NCI-H226 (cell line): Measurements from ENCODE around the gene SULT1E1.

ENCODE experiments used
- DNase-seq: peaks from one replicate; pipeline ENCODE4 v3.0.0-alpha.2; 2015

SULT1E1 gene

GRCh38 chr4:69860052-69860451 lies at the start of gene SULT1E1:
SULT1E1 (minus strand) TSS chr4:69860145; CDS start chr4:69857644, 2,501 bp downstream.
- DNase-seq: peak; percentile 68

- DNase-seq: no peak
These were observed 49.2 kb upstream of the SULT1E1 start for GRCh38 chr4:69909195-69909594.

- peak; percentile 32 for DNase-seq
These were observed 47.2 kb upstream of the SULT1E1 start for GRCh38 chr4:69907151-69907550.

GRCh38 chr4:69896530-69897116 lies 36.7 kb upstream of the SULT1E1 start:
- no peak for DNase-seq

GRCh38 chr4:69894721-69895120 lies 34.8 kb upstream of the SULT1E1 start:
- no peak for DNase-seq

- DNase-seq: no peak
These were observed 34.2 kb upstream of the SULT1E1 start for GRCh38 chr4:69894186-69894585.

GRCh38 chr4:69888336-69888735 lies 28.4 kb upstream of the SULT1E1 start:
- DNase-seq: peak; percentile 34

- DNase-seq: no peak
These were observed 22.2 kb upstream of the SULT1E1 start for GRCh38 chr4:69882150-69882549.

- DNase-seq: no peak
These were observed 21.3 kb upstream of the SULT1E1 start for GRCh38 chr4:69881173-69881773.

- DNase-seq: peak; percentile 56
These were observed 18.3 kb upstream of the SULT1E1 start for GRCh38 chr4:69878250-69878649.

- DNase-seq: no peak
These were observed 17.5 kb upstream of the SULT1E1 start for GRCh38 chr4:69877453-69877852.

- no peak for DNase-seq
These were observed 16.1 kb upstream of the SULT1E1 start for GRCh38 chr4:69876071-69876470.

GRCh38 chr4:69875576-69875975 lies 15.6 kb upstream of the SULT1E1 start:
- no peak for DNase-seq

- DNase-seq: no peak
These were observed 14.6 kb upstream of the SULT1E1 start for GRCh38 chr4:69874507-69874906.

- DNase-seq: no peak
These were observed 1.8 kb upstream of the SULT1E1 start for GRCh38 chr4:69861756-69862155.

- no peak for DNase-seq
These were observed 765 bp upstream of the SULT1E1 start for GRCh38 chr4:69860521-69861298.

GRCh38 chr4:69859140-69859685 lies 732 bp downstream of the SULT1E1 start:
- no peak for DNase-seq

GRCh38 chr4:69858690-69859089 lies 1.3 kb downstream of the SULT1E1 start:
- peak; percentile 14 for DNase-seq

GRCh38 chr4:69855822-69856221 lies 4.1 kb downstream of the SULT1E1 start:
- no peak for DNase-seq

- no peak for DNase-seq
These were observed 10.0 kb downstream of the SULT1E1 start for GRCh38 chr4:69849969-69850368.

GRCh38 chr4:69849297-69849696 lies 10.6 kb downstream of the SULT1E1 start:
- no peak for DNase-seq

- DNase-seq: no peak
These were observed 11.9 kb downstream of the SULT1E1 start for GRCh38 chr4:69848028-69848427.

- DNase-seq: no peak
These were observed 16.0 kb downstream of the SULT1E1 start for GRCh38 chr4:69843932-69844331.

- DNase-seq: no peak
These were observed 16.6 kb downstream of the SULT1E1 start for GRCh38 chr4:69843301-69843700.
